Psoas muscle (tissue), 8 donors: Measurements from ENCODE around the gene ZNF831. TPM values are rescaled to one million over a fixed set of nuclear protein-coding genes. Genes with fewer than 3 reads are reported as not detected.

Experiments used
- ATAC-seq, 4 donors: fragments of 200-7000 bp; cut with Tn5 transposase; one replicate each; pipeline ENCODE4 v1.9.1; 2020; ENCODE audit warnings: moderate library complexity in 3 of 4, mild to moderate bottlenecking in 2 of 4
- DNase-seq, 2 donors: peaks; one replicate each; pipeline ENCODE4 v3.0.0-alpha.2; 2020
- H3K27ac ChIP-seq: fragments of 200-600 bp; one replicate; pipeline ENCODE4 v1.8.0; 2022
- H3K27me3 ChIP-seq, 3 donors: fragments of 200-600 bp in 1 of 3; one replicate each; pipeline versions ENCODE4 v1.6.1 to v1.8.0; 2013 to 2022; ENCODE audit warnings: low read length in 2 of 3, mild to moderate bottlenecking in 2 of 3, moderate library complexity in 1 of 3; ENCODE audit not compliant: insufficient read depth in 3 of 3
- H3K36me3 ChIP-seq, 2 donors: fragments of 200-600 bp in 1 of 2; one replicate each; pipeline versions ENCODE4 v1.6.1 to v1.8.0; 2013 to 2022; ENCODE audit warnings: low read depth in 1 of 2, mild to moderate bottlenecking in 1 of 2, moderate library complexity in 1 of 2; ENCODE audit not compliant: insufficient read depth in 1 of 2
- H3K4me1 ChIP-seq: fragments of 200-600 bp; one replicate; pipeline ENCODE4 v1.8.0; 2022
- H3K4me3 ChIP-seq: fragments of 200-600 bp; one replicate; pipeline ENCODE4 v1.8.0; 2022; ENCODE audit warnings: mild to moderate bottlenecking
- H3K9me3 ChIP-seq: fragments of 200-600 bp; one replicate; pipeline ENCODE4 v1.8.0; 2022
- WGBS, 3 donors: extraction: QIAGEN DNeasy Blood & Tissue Kit; methylation state at CpG; one replicate each; pipeline versions ENCODE4 v1.1.6 to v1.1.7; 2013; 5-methylcytosine and 5-hydroxymethylcytosine counted together
- intact Hi-C, 2 donors: fragments of 100-400 bp; cut with DNase I; formaldehyde crosslinking; loops; one replicate each; pipeline versions ENCODE4 v1.11.0 to v1.14.2; 2022
- polyA plus RNA-seq, 3 donors: library from polyadenylated mRNA; stranded (reverse); fragments of 200-250 nt; gene quantifications; one replicate each; pipeline ENCODE4 v1.2.3, GENCODE V29; 2013
- total RNA-seq, 4 donors: library from RNA; stranded (reverse); fragmentation: NEBNext Ultra II Directional in 2 of 4; extraction: Animal tissue kit (Norgen Biotek cat#: 25700) in 2 of 4; gene quantifications; one replicate each; pipeline versions ENCODE4 v1.2.1 to v1.2.4, GENCODE V29; 2021 to 2023
- TF ChIP-seq, protein P1 (sequence below): fragments of 200-600 bp; IDR thresholded peaks from one replicate; pipeline ENCODE4 v1.8.0; 2022; ENCODE audit warnings: antibody characterized with exemption
- donor health status: healthy with polysubstance abuse.
- donor health status: DM: no; HTN: no; CAD: no; lungs with moderate emphysema.
- donor health status: Bipolar disorder and iron deficiency.
- donor health status: healthy.
- donor health status: DM: yes; HTN: yes; CAD: no.
- donor health status: DM: no; HTN: no; CAD: no.
- donor health status: DM: no; HTN: no; CAD: no.
- donor health status: DM: yes; HTN: yes; CAD: no.

ZNF831 gene
- total and polyA plus RNA-seq, 7 donors, result 0.01 to 0.08 (median 0.03) TPM; not detected in 1

- TF ChIP-seq, protein P1, sequence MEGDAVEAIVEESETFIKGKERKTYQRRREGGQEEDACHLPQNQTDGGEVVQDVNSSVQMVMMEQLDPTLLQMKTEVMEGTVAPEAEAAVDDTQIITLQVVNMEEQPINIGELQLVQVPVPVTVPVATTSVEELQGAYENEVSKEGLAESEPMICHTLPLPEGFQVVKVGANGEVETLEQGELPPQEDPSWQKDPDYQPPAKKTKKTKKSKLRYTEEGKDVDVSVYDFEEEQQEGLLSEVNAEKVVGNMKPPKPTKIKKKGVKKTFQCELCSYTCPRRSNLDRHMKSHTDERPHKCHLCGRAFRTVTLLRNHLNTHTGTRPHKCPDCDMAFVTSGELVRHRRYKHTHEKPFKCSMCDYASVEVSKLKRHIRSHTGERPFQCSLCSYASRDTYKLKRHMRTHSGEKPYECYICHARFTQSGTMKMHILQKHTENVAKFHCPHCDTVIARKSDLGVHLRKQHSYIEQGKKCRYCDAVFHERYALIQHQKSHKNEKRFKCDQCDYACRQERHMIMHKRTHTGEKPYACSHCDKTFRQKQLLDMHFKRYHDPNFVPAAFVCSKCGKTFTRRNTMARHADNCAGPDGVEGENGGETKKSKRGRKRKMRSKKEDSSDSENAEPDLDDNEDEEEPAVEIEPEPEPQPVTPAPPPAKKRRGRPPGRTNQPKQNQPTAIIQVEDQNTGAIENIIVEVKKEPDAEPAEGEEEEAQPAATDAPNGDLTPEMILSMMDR, result no peak
- no peaks in the 10 kb centered on the region for H3K9me3 ChIP-seq
- 68 to 77% (median 73%) methylated on average over 18 of the region's 18 CpGs for WGBS, 3 donors
- intact Hi-C loops, result no loop called here
- H3K27me3 ChIP-seq, result peaks cover 0 to 2% (median 0%) of the 10 kb centered on the region in 3 donors
- H3K27ac ChIP-seq, result no peak overlapping the region
- H3K36me3 ChIP-seq, result no peaks in the 10 kb centered on the region
- H3K4me1 ChIP-seq, result no peaks in the 10 kb centered on the region
- DNase-seq, result no peak
- no peak for ATAC-seq
- no peak overlapping the region for H3K4me3 ChIP-seq
Observed at GRCh38 chr20:59159493-59160376, 3.9 kb upstream of the ZNF831 start.

- Histone ChIP-seq H3K4me1 (no peaks in the 10 kb centered on the region), H3K27me3 (no peaks in the 10 kb centered on the region), H3K9me3 (no peaks in the 10 kb centered on the region), H3K4me3 (no peak overlapping the region), H3K27ac (no peak overlapping the region), H3K36me3 (no peaks in the 10 kb centered on the region)
- 56 to 62% (median 59%) methylated on average over 9 of the region's 9 CpGs for WGBS, 3 donors
- ATAC-seq, result no peak
- TF ChIP-seq, protein P1, result no peak
- intact Hi-C loops, result no loop called here
- no peak for DNase-seq
Observed at GRCh38 chr20:59160389-59161115, 3.1 kb upstream of the ZNF831 start.

- Histone ChIP-seq H3K27ac (no peak overlapping the region), H3K9me3 (no peaks in the 10 kb centered on the region), H3K4me1 (no peaks in the 10 kb centered on the region), H3K4me3 (no peak overlapping the region), H3K36me3 (no peaks in the 10 kb centered on the region), H3K27me3 (no peaks in the 10 kb centered on the region)
- TF ChIP-seq, protein P1, result no peak
- 65 to 72% (median 72%) methylated on average over 2 of the region's 2 CpGs for WGBS, 3 donors
- ATAC-seq, result no peak
- no peak for DNase-seq
- intact Hi-C loops, result no loop called here
Observed at GRCh38 chr20:59161721-59162120, 1.9 kb upstream of the ZNF831 start.

- ATAC-seq (no peak), DNase-seq (no peak)
- 65 to 70% (median 68%) methylated on average over 9 of the region's 9 CpGs for WGBS, 3 donors
- Histone ChIP-seq H3K27ac (no peak overlapping the region), H3K4me1 (no peaks in the 10 kb centered on the region), H3K9me3 (no peaks in the 10 kb centered on the region), H3K27me3 (peaks cover 0 to 5% (median 0%) of the 10 kb centered on the region in 3 donors), H3K4me3 (no peak overlapping the region), H3K36me3 (no peaks in the 10 kb centered on the region)
- TF ChIP-seq, protein P1, result no peak
- intact Hi-C loops, result no loop called here
Observed at GRCh38 chr20:59164686-59165391, 1.2 kb downstream of the ZNF831 start.
